T-helper 2 cell treated with Interferon-gamma antibody and Interleukin-4, amounts not matched to agents 5 μg/mL and 100 μg/mL, for 36 hours (primary cell): Measurements from ENCODE around the gene FBXW4.
A peak's percentile ranks its signal among the peaks of the same experiment; 100 is the strongest.

Experiments
- DNase-seq: peaks from one replicate; pipeline ENCODE4 v3.0.0; 2021; ENCODE audit warnings: low spot score
- H3K27ac Mint-ChIP-seq: one replicate; pipeline ENCODE4 v1.8.0; 2021; ENCODE audit warnings: mild to moderate bottlenecking, mixed read lengths
- H3K27me3 Mint-ChIP-seq: one replicate; pipeline ENCODE4 v1.8.0; 2021; ENCODE audit warnings: low read depth, mixed read lengths
- H3K36me3 Mint-ChIP-seq: one replicate; pipeline ENCODE4 v1.8.0; 2021; ENCODE audit warnings: low read depth, mixed read lengths
- H3K4me1 Mint-ChIP-seq: one replicate; pipeline ENCODE4 v1.8.0; 2021; ENCODE audit warnings: low read depth, mixed read lengths
- H3K4me3 Mint-ChIP-seq: one replicate; pipeline ENCODE4 v1.8.0; 2022; ENCODE audit warnings: mild to moderate bottlenecking, moderate library complexity, mixed read lengths
- H3K9me3 Mint-ChIP-seq: one replicate; pipeline ENCODE4 v1.8.0; 2021; ENCODE audit warnings: mixed read lengths

The FBXW4 gene, protein sequence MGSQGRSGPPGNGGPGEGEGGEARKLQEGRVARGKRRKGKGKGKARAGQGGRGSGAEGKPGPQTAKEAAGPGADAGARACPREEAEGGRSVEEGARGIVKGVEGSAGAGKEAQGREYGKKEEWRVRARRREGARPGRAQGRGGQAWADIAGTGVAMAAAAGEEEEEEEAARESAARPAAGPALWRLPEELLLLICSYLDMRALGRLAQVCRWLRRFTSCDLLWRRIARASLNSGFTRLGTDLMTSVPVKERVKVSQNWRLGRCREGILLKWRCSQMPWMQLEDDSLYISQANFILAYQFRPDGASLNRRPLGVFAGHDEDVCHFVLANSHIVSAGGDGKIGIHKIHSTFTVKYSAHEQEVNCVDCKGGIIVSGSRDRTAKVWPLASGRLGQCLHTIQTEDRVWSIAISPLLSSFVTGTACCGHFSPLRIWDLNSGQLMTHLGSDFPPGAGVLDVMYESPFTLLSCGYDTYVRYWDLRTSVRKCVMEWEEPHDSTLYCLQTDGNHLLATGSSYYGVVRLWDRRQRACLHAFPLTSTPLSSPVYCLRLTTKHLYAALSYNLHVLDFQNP

DNA sequence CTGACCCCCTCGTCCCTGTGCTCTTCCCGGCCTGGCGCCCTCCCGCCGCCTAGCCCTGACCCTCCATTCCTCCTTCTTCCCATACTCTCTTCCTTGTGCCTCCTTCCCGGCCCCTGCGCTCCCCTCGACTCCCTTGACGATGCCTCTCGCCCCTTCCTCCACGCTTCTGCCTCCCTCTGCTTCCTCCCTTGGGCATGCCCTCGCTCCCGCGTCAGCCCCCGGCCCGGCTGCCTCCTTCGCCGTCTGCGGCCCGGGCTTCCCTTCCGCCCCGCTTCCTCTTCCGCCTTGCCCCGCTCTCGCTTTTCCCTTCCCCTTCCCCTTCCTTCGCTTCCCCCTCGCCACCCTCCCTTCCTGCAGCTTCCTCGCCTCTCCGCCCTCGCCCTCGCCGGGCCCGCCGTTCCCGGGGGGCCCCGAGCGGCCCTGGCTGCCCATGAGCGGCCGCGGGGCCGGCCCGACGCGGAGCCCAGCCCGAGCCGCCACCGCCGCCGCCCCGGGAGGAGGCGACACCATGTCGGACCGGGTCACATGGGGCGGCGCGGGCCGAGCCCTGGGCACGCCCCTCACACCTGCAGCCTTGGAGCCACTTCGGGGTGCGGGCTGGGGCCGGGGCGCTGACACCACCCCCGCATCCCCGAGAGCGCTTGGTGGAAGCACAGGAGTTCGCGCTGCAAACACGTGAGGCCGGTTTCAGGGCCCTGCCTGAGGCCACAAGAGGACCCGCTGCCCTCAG lies at the start of gene FBXW4:
FBXW4 (minus strand) TSS at position 497 of the 730 bp plus-strand sequence; CDS start at position 432, 65 bp downstream.
- Mint-ChIP-seq H3K27ac (peak within 1 kb of the TSS; percentile 98), H3K27me3 (no peaks in the 10 kb centered on the region), H3K9me3 (no peaks in the 10 kb centered on the region), H3K4me3 (peak within 1 kb of the TSS; percentile 94), H3K4me1 (peaks cover 23% of the 10 kb centered on the region), H3K36me3 (peaks cover 14% of the 10 kb centered on the region)
- DNase-seq, result peak; percentile 74

DNA sequence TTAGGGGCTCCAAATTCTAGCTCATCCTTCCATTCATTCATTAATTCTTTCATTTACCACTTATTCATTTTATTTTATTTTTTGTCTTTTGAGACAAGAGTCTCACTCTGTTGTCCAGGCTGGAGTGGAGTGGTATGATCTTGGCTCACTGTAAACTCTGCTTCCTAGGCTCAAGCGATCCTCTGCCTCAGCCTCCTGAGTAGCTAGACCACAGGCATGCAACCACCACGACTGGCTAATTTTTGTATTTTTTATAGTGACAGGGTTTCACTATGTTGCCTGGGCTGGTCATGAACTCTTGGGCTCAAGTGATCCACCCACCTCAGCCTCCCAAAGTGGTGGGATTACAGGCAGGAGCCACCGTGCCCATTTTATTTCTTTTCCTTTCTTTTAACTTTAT lies 49.3 kb upstream of the FBXW4 start:
- H3K9me3 Mint-ChIP-seq, result no peaks in the 10 kb centered on the region
- no peaks in the 10 kb centered on the region for H3K36me3 Mint-ChIP-seq
- DNase-seq, result no peak
- H3K4me1 Mint-ChIP-seq, result no peaks in the 10 kb centered on the region
- no peak overlapping the region for H3K27ac Mint-ChIP-seq
- H3K27me3 Mint-ChIP-seq, result peaks cover 30% of the 10 kb centered on the region
- H3K4me3 Mint-ChIP-seq, result no peak overlapping the region

DNA sequence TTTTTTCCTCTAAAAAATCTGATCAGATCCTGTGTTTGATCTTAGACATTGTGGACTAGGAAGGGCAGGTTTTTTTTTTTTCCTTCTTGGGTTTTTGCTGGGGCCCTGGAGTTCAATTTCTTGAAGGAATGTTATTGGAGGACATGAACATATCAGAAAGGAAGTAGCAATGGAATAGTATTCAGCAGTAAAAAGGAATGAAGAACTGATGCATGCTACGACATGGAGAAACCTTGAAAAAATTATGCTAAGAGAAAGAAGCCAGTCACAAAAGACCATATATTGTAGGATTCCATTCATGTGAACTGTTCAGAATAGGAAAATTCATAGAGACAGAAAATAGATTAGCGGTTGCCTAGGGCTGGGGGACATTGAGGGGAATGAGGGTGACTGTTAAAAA lies 47.0 kb upstream of the FBXW4 start:
- no peak for DNase-seq
- no peaks in the 10 kb centered on the region for H3K36me3 Mint-ChIP-seq

DNA sequence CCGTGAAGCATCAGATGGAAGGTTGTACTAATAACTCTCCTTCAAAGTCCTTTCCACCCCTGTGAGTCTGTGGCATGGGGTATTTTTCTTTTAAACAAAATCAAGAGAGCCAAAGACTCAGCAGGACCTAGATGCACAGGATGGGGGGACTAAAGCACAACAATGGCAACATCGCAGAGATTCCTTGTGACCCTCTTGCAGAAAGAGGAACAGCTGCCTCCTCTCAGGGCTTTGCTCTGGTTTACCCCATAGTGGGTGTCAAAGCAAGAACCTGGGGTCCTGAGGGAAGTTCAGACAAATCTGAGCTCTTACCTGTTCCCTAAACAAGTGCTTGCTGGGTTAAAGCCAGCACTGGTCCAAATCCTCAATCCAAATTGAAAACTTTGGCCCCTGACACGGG lies 41.7 kb upstream of the FBXW4 start:
- Mint-ChIP-seq H3K27ac (no peak overlapping the region), H3K27me3 (peaks cover 23% of the 10 kb centered on the region), H3K4me1 (no peaks in the 10 kb centered on the region), H3K36me3 (no peaks in the 10 kb centered on the region), H3K9me3 (no peaks in the 10 kb centered on the region), H3K4me3 (no peak overlapping the region)
- no peak for DNase-seq

More for the DNA sequence above, 47.0 kb upstream of the FBXW4 start:
- no peaks in the 10 kb centered on the region for H3K9me3 Mint-ChIP-seq
- H3K4me3 Mint-ChIP-seq, result no peak overlapping the region
- peaks cover 30% of the 10 kb centered on the region for H3K27me3 Mint-ChIP-seq
- H3K4me1 Mint-ChIP-seq, result no peaks in the 10 kb centered on the region
- H3K27ac Mint-ChIP-seq, result no peak overlapping the region

DNA sequence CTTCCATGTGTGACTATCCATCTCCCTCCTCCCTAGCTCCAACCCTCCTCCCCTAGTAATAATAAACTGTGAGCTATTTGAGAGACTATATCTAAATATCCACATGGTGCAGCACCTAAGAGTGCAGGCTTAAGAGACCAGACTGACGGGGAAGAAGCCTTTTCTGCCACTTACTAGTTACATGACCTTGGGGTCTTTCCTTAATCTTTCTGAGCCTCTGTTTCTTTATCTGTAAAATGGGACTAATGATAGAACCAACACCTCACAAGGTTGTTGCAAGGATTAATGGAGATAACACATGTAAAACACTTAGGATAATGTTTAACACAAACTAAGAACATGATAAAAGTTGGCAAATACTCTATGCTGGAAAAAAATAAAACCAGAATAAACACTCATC lies 37.1 kb upstream of the FBXW4 start:
- Mint-ChIP-seq H3K9me3 (no peaks in the 10 kb centered on the region), H3K4me3 (no peak overlapping the region), H3K27me3 (peaks cover 26% of the 10 kb centered on the region), H3K4me1 (no peaks in the 10 kb centered on the region), H3K36me3 (no peaks in the 10 kb centered on the region), H3K27ac (no peak overlapping the region)
- no peak for DNase-seq

DNA sequence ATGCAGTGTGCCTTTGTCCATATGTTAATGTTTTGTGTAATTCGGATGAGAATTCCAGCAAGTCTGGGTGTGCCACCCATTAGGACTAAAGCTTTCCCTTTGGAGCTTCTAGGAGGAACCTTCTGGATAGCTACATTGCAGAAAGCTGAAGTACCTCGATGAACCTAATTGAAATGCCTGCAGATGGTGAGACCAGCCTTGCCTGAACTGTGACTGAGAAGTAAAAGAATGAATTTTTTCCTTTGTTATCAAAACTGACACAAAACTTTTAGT lies 31.1 kb upstream of the FBXW4 start:
- Mint-ChIP-seq H3K27me3 (peaks cover 23% of the 10 kb centered on the region), H3K27ac (no peak overlapping the region)

DNA sequence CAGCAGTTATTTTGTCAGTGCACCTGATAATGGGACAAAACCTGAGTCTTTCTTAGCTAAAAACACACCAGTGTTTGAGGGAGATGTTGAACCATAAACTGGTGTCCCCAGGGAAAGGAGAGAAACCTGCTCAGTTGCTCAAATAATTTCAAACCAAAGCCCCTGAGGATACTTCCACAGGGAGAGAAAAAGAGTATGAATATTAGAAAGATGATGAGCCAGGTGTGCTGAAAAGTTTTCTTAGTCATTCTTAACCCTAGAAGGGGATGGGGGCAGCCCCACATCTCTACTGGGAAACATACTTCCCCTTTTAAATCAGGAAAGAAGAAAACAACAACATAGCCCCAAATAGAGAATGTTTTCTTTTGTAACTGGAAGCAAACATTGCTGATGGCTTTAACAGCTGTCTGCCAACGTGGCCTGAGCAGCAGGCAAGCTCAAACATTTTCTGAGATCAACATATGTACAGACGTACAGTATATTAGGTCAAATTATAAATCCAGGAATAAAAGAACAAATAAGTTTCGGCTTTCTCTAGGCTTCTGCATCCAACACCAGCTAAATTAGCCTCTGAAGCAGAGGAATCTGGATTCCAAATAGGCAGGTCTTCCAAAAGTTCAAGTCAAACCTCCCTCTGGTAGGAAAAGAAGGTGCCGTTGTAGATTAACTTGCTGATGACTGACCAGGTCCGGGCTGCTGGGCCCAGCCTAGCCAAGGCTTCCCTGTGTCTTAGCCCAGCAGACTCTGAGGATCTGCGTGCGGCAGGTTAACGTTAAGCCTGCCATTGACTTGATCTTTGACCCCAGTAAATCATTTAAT lies 30.5 kb upstream of the FBXW4 start:
- Mint-ChIP-seq H3K9me3 (no peaks in the 10 kb centered on the region), H3K4me3 (no peak overlapping the region), H3K36me3 (no peaks in the 10 kb centered on the region), H3K4me1 (peaks cover 3% of the 10 kb centered on the region), H3K27me3 (peaks cover 27% of the 10 kb centered on the region), H3K27ac (no peak overlapping the region)
- DNase-seq, result no peak

More for the DNA sequence above, 31.1 kb upstream of the FBXW4 start:
- no peaks in the 10 kb centered on the region for H3K36me3 Mint-ChIP-seq
- no peaks in the 10 kb centered on the region for H3K9me3 Mint-ChIP-seq
- H3K4me1 Mint-ChIP-seq, result peaks cover 3% of the 10 kb centered on the region
- no peak overlapping the region for H3K4me3 Mint-ChIP-seq
- DNase-seq, result no peak

DNA sequence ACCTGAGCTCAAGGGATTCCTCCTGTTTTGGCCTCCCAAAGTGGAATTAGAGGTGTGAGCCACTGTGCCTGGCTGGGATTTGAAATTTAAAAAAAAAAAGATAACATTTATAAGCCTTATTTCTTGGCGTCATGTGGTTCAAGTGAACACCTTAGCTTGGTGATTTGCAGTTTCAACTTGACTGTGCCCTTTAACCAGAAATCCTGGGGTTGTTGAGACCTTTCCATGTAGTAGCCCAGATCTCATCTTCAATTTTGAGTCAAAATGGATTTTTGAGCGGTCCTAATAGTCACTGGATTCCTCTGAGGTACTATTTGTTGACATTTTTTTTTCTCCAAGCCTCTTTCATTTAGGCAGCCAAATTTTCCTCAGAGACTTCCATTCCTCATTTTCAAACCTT lies 29.5 kb upstream of the FBXW4 start:
- no peak overlapping the region for H3K27ac Mint-ChIP-seq
- H3K27me3 Mint-ChIP-seq, result peaks cover 26% of the 10 kb centered on the region
- H3K4me1 Mint-ChIP-seq, result peaks cover 3% of the 10 kb centered on the region
- H3K4me3 Mint-ChIP-seq, result no peak overlapping the region
- no peaks in the 10 kb centered on the region for H3K36me3 Mint-ChIP-seq
- no peak for DNase-seq
- no peaks in the 10 kb centered on the region for H3K9me3 Mint-ChIP-seq

DNA sequence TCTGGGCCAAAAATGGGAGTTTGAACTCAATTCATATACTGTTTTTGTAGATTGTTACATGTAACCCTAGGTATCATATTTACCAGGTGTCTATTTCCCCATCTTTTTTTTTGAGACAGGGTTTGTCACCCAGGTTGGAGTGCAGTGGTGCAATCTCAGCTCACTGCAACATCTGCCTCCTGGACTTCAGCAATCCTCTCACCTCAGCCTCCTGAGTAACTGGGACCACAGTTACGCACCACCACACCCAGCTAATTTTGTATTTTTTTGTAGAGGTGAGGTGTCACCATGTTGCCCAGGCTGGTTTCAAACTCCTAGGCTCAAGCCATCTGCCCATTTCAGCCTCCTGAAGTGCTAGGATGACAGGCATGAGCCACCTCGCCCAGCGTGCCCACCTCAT lies 28.2 kb upstream of the FBXW4 start:
- Mint-ChIP-seq H3K27me3 (peaks cover 27% of the 10 kb centered on the region), H3K4me3 (no peak overlapping the region), H3K4me1 (peaks cover 3% of the 10 kb centered on the region), H3K9me3 (no peaks in the 10 kb centered on the region), H3K27ac (no peak overlapping the region), H3K36me3 (no peaks in the 10 kb centered on the region)
- no peak for DNase-seq

DNA sequence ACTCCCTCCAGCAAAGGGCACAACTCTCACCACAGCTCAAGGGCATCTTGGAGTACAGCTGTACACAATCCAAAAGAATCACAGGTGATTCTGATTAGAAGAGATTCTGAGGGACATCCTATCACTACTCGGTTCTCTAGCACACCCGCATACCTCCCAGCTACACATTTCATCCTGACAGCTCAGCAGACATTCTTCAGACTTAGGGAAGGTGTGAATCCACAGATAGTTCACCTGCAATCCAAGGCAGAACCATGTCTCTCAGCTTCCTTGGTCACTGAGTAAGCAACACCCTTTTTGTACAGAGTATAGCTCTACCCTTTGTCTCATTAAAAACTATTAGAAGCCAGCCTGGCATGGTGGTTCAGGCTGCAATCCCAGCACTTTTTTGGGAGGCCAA lies 26.8 kb upstream of the FBXW4 start:
- H3K36me3 Mint-ChIP-seq, result no peaks in the 10 kb centered on the region
- H3K4me3 Mint-ChIP-seq, result no peak overlapping the region
- no peaks in the 10 kb centered on the region for H3K9me3 Mint-ChIP-seq
- H3K4me1 Mint-ChIP-seq, result peaks cover 5% of the 10 kb centered on the region
- H3K27ac Mint-ChIP-seq, result no peak overlapping the region
- peaks cover 21% of the 10 kb centered on the region for H3K27me3 Mint-ChIP-seq
- DNase-seq, result no peak

DNA sequence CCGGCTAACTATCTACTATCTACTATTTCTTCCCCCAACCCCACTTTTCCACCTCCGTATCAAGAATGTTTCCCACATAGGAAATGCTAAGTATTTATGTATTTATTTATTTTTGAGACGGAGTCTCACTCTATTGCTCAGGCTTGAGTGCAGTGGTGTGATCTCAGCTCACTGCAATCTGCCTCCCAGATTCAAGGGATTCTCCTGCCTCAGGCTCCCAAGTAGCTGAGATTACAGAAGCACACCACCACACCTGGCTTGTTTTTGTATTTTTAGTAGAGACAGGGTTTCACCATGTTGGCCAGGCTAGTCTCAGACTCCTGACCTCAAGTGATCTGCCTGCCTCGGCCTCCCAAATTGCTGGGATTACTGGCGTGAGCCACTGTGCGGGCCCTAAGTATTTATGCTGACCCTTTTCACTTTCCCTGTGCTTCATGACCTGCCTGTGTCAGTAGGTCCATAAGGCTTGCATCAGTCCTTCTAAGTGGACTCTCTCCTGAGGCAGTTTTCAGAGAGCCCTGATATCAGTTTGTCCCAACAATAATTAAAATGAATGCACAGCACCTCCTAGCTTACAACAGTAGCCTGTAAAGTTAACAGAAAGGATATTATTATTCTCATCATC lies 25.7 kb upstream of the FBXW4 start:
- Mint-ChIP-seq H3K4me3 (no peak overlapping the region), H3K27me3 (peaks cover 22% of the 10 kb centered on the region), H3K27ac (no peak overlapping the region), H3K36me3 (no peaks in the 10 kb centered on the region), H3K4me1 (peaks cover 5% of the 10 kb centered on the region), H3K9me3 (no peaks in the 10 kb centered on the region)
- DNase-seq, result no peak

DNA sequence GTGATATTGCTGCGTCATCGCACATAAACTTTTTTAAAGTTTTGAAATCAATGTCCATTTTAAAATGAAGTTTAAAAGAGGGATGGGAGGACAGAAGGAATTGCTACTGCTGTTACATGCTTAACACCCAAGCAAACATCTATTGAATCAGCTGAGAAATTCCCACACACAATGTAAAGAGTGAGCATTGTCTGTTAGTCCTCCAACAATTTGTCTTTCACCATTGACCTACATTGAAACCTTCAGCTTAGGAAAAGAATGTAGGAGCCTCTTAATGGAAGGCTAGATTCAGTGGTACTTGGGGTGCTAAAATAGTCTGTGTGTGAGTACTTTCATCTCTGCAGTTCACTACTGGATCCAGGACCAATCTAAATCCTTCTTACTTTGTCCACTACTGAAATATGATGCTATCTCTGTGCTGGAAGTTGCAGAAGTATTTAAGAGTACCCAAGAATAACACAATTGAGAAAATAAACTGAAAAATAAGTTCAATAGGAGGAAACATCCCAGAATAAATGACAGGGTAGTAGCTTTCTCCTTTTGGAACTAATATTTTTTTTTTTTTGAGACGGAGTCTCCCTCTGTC lies 23.8 kb upstream of the FBXW4 start:
- no peaks in the 10 kb centered on the region for H3K9me3 Mint-ChIP-seq
- no peak for DNase-seq
- peaks cover 28% of the 10 kb centered on the region for H3K27me3 Mint-ChIP-seq
- H3K27ac Mint-ChIP-seq, result no peak overlapping the region
- H3K4me1 Mint-ChIP-seq, result peaks cover 2% of the 10 kb centered on the region
- no peak overlapping the region for H3K4me3 Mint-ChIP-seq
- no peaks in the 10 kb centered on the region for H3K36me3 Mint-ChIP-seq

DNA sequence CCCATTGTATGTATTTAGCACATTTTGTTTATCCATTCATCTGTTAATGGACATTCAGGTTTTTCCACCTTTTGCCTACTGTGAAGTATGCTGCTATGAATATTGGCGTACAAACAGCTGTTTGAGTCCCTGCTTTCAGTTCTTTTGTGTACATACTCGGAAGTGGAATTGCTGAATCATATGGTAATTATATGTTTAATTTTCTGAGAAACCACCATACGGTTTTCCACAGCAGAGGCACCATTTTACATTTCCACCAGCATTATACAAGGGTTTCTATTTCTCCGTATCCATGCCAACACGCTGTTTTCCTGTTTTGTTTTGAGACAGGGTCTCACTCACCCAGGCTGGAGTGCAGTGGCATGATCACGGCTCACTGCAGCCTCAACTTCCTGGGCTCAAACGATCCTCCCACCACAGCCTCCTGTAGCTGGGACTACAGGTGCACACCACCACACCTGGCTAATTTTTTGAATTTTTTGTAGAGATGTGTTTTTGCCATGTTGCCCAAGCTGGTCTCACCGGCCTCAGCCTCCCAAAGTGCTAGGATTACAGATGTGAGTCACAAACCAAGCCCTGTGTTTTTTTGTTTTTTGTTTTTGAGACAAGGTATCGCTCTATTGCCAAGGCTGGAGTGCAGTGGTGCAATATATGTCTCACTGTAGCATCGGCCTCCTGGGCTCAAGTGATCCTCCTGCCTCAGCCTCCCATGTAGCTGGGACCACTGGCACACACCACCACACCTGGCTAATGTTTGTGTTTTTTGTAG lies 22.1 kb upstream of the FBXW4 start:
- Mint-ChIP-seq H3K4me3 (no peak overlapping the region), H3K4me1 (peaks cover 2% of the 10 kb centered on the region), H3K9me3 (no peaks in the 10 kb centered on the region), H3K27me3 (peaks cover 34% of the 10 kb centered on the region), H3K36me3 (no peaks in the 10 kb centered on the region), H3K27ac (peak overlapping the region; percentile 8)
- DNase-seq, result no peak
